ENCODE measurements around the gene STEAP1B.
A peak's percentile ranks its signal among the peaks of the same experiment; 100 is the strongest.
"Not testable (repeated sequence)": the region's sequence is repeated elsewhere in the genome, so short reads cannot be mapped to it uniquely, and the experiment has no call there.

STEAP1B gene

GRCh38 chr7:22454446-22454845 lies 45.5 kb downstream of the STEAP1B start:
- no peak for TF ChIP-seq JUND (IDR thresholded peaks at IDR 0.05; ENCODE audit: low read depth)
- in situ Hi-C loops (cut with HindIII; ENCODE audit: low pct_unique_long_range_greater_than_20kb, low sequenced_read_pairs): no loop called here
- DNase-seq (ENCODE audit: low read depth in 1 of 2, low spot score in 1 of 2): no peak

GRCh38 chr7:22452960-22453558 lies 46.9 kb downstream of the STEAP1B start:
- no peak for TF ChIP-seq JUND (IDR thresholded peaks at IDR 0.05; ENCODE audit: low read depth)
- DNase-seq (ENCODE audit: low read depth in 1 of 2, low spot score in 1 of 2): no peak
- in situ Hi-C loops (cut with HindIII; ENCODE audit: low pct_unique_long_range_greater_than_20kb, low sequenced_read_pairs): no loop called here

GRCh38 chr7:22452142-22452959 lies 47.6 kb downstream of the STEAP1B start:
- no peak for TF ChIP-seq JUND (IDR thresholded peaks at IDR 0.05; ENCODE audit: low read depth)
- DNase-seq (ENCODE audit: low read depth in 1 of 2, low spot score in 1 of 2): peak; percentile 40 to 71
- in situ Hi-C loops (cut with HindIII; ENCODE audit: low pct_unique_long_range_greater_than_20kb, low sequenced_read_pairs): no loop called here

- in situ Hi-C loops (cut with HindIII; ENCODE audit: low pct_unique_long_range_greater_than_20kb, low sequenced_read_pairs): not testable (repeated sequence)
Observed at GRCh38 chr7:22450013-22450412, 50.0 kb downstream of the STEAP1B start.

GRCh38 chr7:22447762-22448161 lies 52.2 kb downstream of the STEAP1B start:
- DNase-seq (ENCODE audit: low read depth in 1 of 2, low spot score in 1 of 2): no peak
- TF ChIP-seq JUND (IDR thresholded peaks at IDR 0.05; ENCODE audit: low read depth): no peak
- in situ Hi-C loops (cut with HindIII; ENCODE audit: low pct_unique_long_range_greater_than_20kb, low sequenced_read_pairs): no loop called here

More at GRCh38 chr7:22450013-22450412, 50.0 kb downstream of the STEAP1B start:
- DNase-seq (ENCODE audit: low read depth in 1 of 2, low spot score in 1 of 2): not testable (repeated sequence)

GRCh38 chr7:22447008-22447407 lies 53.0 kb downstream of the STEAP1B start:
- in situ Hi-C loops (cut with HindIII; ENCODE audit: low pct_unique_long_range_greater_than_20kb, low sequenced_read_pairs): no loop called here
- no peak for DNase-seq (ENCODE audit: low read depth in 1 of 2, low spot score in 1 of 2)
- no peak for TF ChIP-seq JUND (IDR thresholded peaks at IDR 0.05; ENCODE audit: low read depth)

GRCh38 chr7:22445853-22446252 lies 54.1 kb downstream of the STEAP1B start:
- no peak for TF ChIP-seq JUND (IDR thresholded peaks at IDR 0.05; ENCODE audit: low read depth)
- no peak for DNase-seq (ENCODE audit: low read depth in 1 of 2, low spot score in 1 of 2)
- in situ Hi-C loops (cut with HindIII; ENCODE audit: low pct_unique_long_range_greater_than_20kb, low sequenced_read_pairs): no loop called here

GRCh38 chr7:22445140-22445743 lies 54.7 kb downstream of the STEAP1B start:
- no peak for DNase-seq (ENCODE audit: low read depth in 1 of 2, low spot score in 1 of 2)
- in situ Hi-C loops (cut with HindIII; ENCODE audit: low pct_unique_long_range_greater_than_20kb, low sequenced_read_pairs): no loop called here
- no peak for TF ChIP-seq JUND (IDR thresholded peaks at IDR 0.05; ENCODE audit: low read depth)

- peak in 1 of 2 experiments; percentile 68 for DNase-seq (ENCODE audit: low read depth in 1 of 2, low spot score in 1 of 2)
- no peak for TF ChIP-seq JUND (IDR thresholded peaks at IDR 0.05; ENCODE audit: low read depth)
- in situ Hi-C loops (cut with HindIII; ENCODE audit: low pct_unique_long_range_greater_than_20kb, low sequenced_read_pairs): no loop called here
Observed at GRCh38 chr7:22444181-22444971, 55.6 kb downstream of the STEAP1B start.

- TF ChIP-seq JUND (IDR thresholded peaks at IDR 0.05; ENCODE audit: low read depth): no peak
- peak in 1 of 2 experiments; percentile 75 for DNase-seq (ENCODE audit: low read depth in 1 of 2, low spot score in 1 of 2)
- in situ Hi-C loops (cut with HindIII; ENCODE audit: low pct_unique_long_range_greater_than_20kb, low sequenced_read_pairs): no loop called here
Observed at GRCh38 chr7:22443370-22444180, 56.4 kb downstream of the STEAP1B start.

- no peak for TF ChIP-seq JUND (IDR thresholded peaks at IDR 0.05; ENCODE audit: low read depth)
- DNase-seq (ENCODE audit: low read depth in 1 of 2, low spot score in 1 of 2): peak; percentile 16 to 92
- in situ Hi-C loops (cut with HindIII; ENCODE audit: low pct_unique_long_range_greater_than_20kb, low sequenced_read_pairs): no loop called here
Observed at GRCh38 chr7:22442882-22443369, 57.1 kb downstream of the STEAP1B start.

Measured in T47D (cell line).